Peyer's patch (tissue), 4 donors: ENCODE measurements around the gene TMIGD2.

Experiments used
- CTCF ChIP-seq, 6 experiments: fragments of 450-650 bp in 4 of 6; fragments of 200-600 bp in 2 of 6; sonication (generic) in 1 of 6; IDR thresholded peaks; one replicate each; pipeline ENCODE4 v1.5.1; 2017 to 2019; ENCODE audit warnings: antibody characterized with exemption in 6 of 6, mild to moderate bottlenecking in 3 of 6, moderate library complexity in 1 of 6
- POLR2A ChIP-seq, 2 donors: fragments of 450-650 bp; IDR thresholded peaks; one replicate each; pipeline ENCODE4 v1.5.1; 2017; ENCODE audit warnings: antibody characterized with exemption in 2 of 2, mild to moderate bottlenecking in 2 of 2, moderate library complexity in 2 of 2

- no peak for TF ChIP-seq CTCF (IDR thresholded peaks at IDR 0.05)
- no peak for TF ChIP-seq POLR2A (IDR thresholded peaks at IDR 0.05)
Measured at GRCh38 chr19:4300589-4300988, 1.6 kb downstream of the TMIGD2 start.
